Stomach (tissue), 4 donors: ENCODE measurements around the gene OR13C2.

Source experiments
- CTCF ChIP-seq, 7 experiments: fragments of 450-650 bp in 4 of 7; fragments of 200-600 bp in 3 of 7; sonication (generic) in 3 of 7; IDR thresholded peaks; one replicate each; pipeline ENCODE4 v1.5.1; 2016 to 2019; ENCODE audit warnings: antibody characterized with exemption in 7 of 7, control low read depth in 2 of 7, mild to moderate bottlenecking in 1 of 7
- POLR2A ChIP-seq, 4 donors: fragments of 450-650 bp; IDR thresholded peaks; one replicate each; pipeline ENCODE4 v1.6.1; 2016; ENCODE audit warnings: antibody characterized with exemption in 4 of 4, control low read depth in 2 of 4, mild to moderate bottlenecking in 1 of 4, moderate library complexity in 1 of 4
- POLR2AphosphoS5 ChIP-seq, 3 donors: sonication (generic); formaldehyde crosslinking; IDR thresholded peaks; one replicate each; pipeline ENCODE4 v1.6.1; 2016; ENCODE audit warnings: antibody characterized with exemption in 3 of 3

GRCh38 chr9:104608336-104608735 lies 2.9 kb upstream of the OR13C2 start:
- TF ChIP-seq CTCF (IDR thresholded peaks at IDR 0.05) (no peak), POLR2AphosphoS5 (IDR thresholded peaks at IDR 0.05) (no peak), POLR2A (IDR thresholded peaks at IDR 0.05) (no peak)
